Endodermal cell (in vitro differentiated cells): ENCODE measurements around the gene KRT9. TPM values are rescaled to one million over a fixed set of nuclear protein-coding genes. Genes with fewer than 3 reads are reported as not detected.

Source experiments
- DNase-seq: peaks from one replicate; pipeline ENCODE4 v3.0.0-alpha.2; 2017
- H3K27ac ChIP-seq: 2 replicates; pipeline ENCODE4 v1.5.1; 2013; ENCODE audit warnings: mild to moderate bottlenecking, low read depth, low read length, moderate library complexity
- H3K27me3 ChIP-seq: 2 replicates; pipeline ENCODE4 v1.6.1; 2013; ENCODE audit warnings: mild to moderate bottlenecking, low read length, moderate library complexity; ENCODE audit not compliant: insufficient read depth, control insufficient read depth, poor library complexity, severe bottlenecking
- H3K36me3 ChIP-seq: 2 replicates; pipeline ENCODE4 v1.7.0; 2013; ENCODE audit warnings: mild to moderate bottlenecking, low read length, moderate library complexity; ENCODE audit not compliant: control insufficient read depth, insufficient read depth
- H3K4me1 ChIP-seq: one replicate; pipeline ENCODE4 v1.7.0; 2013; ENCODE audit warnings: low read length; ENCODE audit not compliant: control insufficient read depth, insufficient read depth
- H3K4me3 ChIP-seq: 2 replicates; pipeline ENCODE4 v1.5.1; 2013; ENCODE audit warnings: mild to moderate bottlenecking, low read length, moderate library complexity
- H3K9ac ChIP-seq: 2 replicates; pipeline ENCODE4 v1.6.1; 2013; ENCODE audit warnings: mild to moderate bottlenecking, low read length, moderate library complexity; ENCODE audit not compliant: poor library complexity, severe bottlenecking; ENCODE audit errors: extremely low read depth
- H3K9me3 ChIP-seq: 2 replicates; pipeline ENCODE4 v1.6.1; 2013; ENCODE audit warnings: mild to moderate bottlenecking, low read length, moderate library complexity; ENCODE audit not compliant: control insufficient read depth
- H3K27ac Mint-ChIP-seq: 2 replicates; pipeline ENCODE4 v1.8.0; 2020; ENCODE audit warnings: mixed read lengths
- H3K27me3 Mint-ChIP-seq: 2 replicates; pipeline ENCODE4 v1.8.0; 2021; ENCODE audit warnings: mild to moderate bottlenecking, mixed read lengths; ENCODE audit not compliant: insufficient read depth
- H3K36me3 Mint-ChIP-seq: 2 replicates; pipeline ENCODE4 v1.8.0; 2020; ENCODE audit warnings: low read depth, mixed read lengths
- H3K4me1 Mint-ChIP-seq: 2 replicates; pipeline ENCODE4 v1.8.0; 2020; ENCODE audit warnings: mixed read lengths
- H3K4me3 Mint-ChIP-seq: 2 replicates; pipeline ENCODE4 v1.8.0; 2020; ENCODE audit warnings: mild to moderate bottlenecking, moderate library complexity, mixed read lengths
- H3K9me3 Mint-ChIP-seq: 2 replicates; pipeline ENCODE4 v1.8.0; 2020; ENCODE audit warnings: mild to moderate bottlenecking, mixed read lengths
- CTCF ChIP-seq: fragments of 200-600 bp; sonication (generic); conservative IDR thresholded peaks from 2 replicates; pipeline ENCODE4 v1.5.0; 2021; ENCODE audit warnings: antibody characterized with exemption, mild to moderate bottlenecking
- WGBS, 2 experiments: methylation state at CpG; one replicate each; pipeline versions ENCODE4 v1.1.5 to v1.1.7; 2013; ENCODE audit warnings: missing lambda C conversion rate in 2 of 2, mixed read lengths in 1 of 2; ENCODE audit not compliant: insufficient coverage in 1 of 2, insufficient read length in 1 of 2; 5-methylcytosine and 5-hydroxymethylcytosine counted together
- total RNA-seq, 2 donors: library from RNA; stranded (reverse); fragmentation: NEBNext Ultra II Directional in 1 of 2; extraction: Animal tissue kit (Norgen Biotek cat#: 25700) in 1 of 2; gene quantifications; 2 replicates in 1 of 2; 3 replicates in 1 of 2; pipeline ENCODE4 v1.2.1, GENCODE V29; 2021

The KRT9 gene
- total RNA-seq, 2 donors from 2014 or later: not detected

- 82 to 86% methylated on average over 4 to 8 of the region's 8 CpGs for WGBS, 2 experiments
- peaks cover 14% of the 10 kb centered on the region for H3K4me1 Mint-ChIP-seq
- no peak overlapping the region for H3K27ac Mint-ChIP-seq
- Histone ChIP-seq H3K4me3 (no peak overlapping the region), H3K36me3 (no peaks in the 10 kb centered on the region), H3K4me1 (peaks cover 2% of the 10 kb centered on the region), H3K27ac (no peak overlapping the region), H3K9ac (no peak overlapping the region), H3K27me3 (no peaks in the 10 kb centered on the region), H3K9me3 (peaks cover 8% of the 10 kb centered on the region)
- H3K36me3 Mint-ChIP-seq: no peaks in the 10 kb centered on the region
- no peak for TF ChIP-seq CTCF
- DNase-seq: peak; percentile 63
- H3K4me3 Mint-ChIP-seq: no peak overlapping the region
- H3K9me3 Mint-ChIP-seq: peaks cover 10% of the 10 kb centered on the region
- H3K27me3 Mint-ChIP-seq: peaks cover 9% of the 10 kb centered on the region
Measured at GRCh38 chr17:41549596-41550039, 22.2 kb downstream of the KRT9 start.

- Mint-ChIP-seq H3K4me3 (peak overlapping the region; percentile 33), H3K9me3 (peaks cover 10% of the 10 kb centered on the region), H3K36me3 (no peaks in the 10 kb centered on the region), H3K4me1 (peaks cover 19% of the 10 kb centered on the region), H3K27ac (peak overlapping the region; percentile 87), H3K27me3 (peaks cover 9% of the 10 kb centered on the region)
- no peaks in the 10 kb centered on the region for H3K36me3 ChIP-seq
- TF ChIP-seq CTCF: peak; percentile 89
- peak; percentile 98 for DNase-seq
- H3K27ac ChIP-seq: peak overlapping the region; percentile 74
- peaks cover 8% of the 10 kb centered on the region for H3K9me3 ChIP-seq
- H3K4me3 ChIP-seq: no peak overlapping the region
- no peaks in the 10 kb centered on the region for H3K27me3 ChIP-seq
- H3K4me1 ChIP-seq: peaks cover 6% of the 10 kb centered on the region
- WGBS, 2 experiments: 7% methylated on average over 6 to 25 of the region's 25 CpGs
- H3K9ac ChIP-seq: no peak overlapping the region
Measured at GRCh38 chr17:41548844-41549595, 22.8 kb downstream of the KRT9 start.

- peaks cover 6% of the 10 kb centered on the region for H3K4me1 ChIP-seq
- H3K36me3 ChIP-seq: no peaks in the 10 kb centered on the region
- TF ChIP-seq CTCF: no peak
- peak overlapping the region; percentile 74 for H3K27ac ChIP-seq
- Mint-ChIP-seq H3K27me3 (peaks cover 8% of the 10 kb centered on the region), H3K4me1 (peaks cover 20% of the 10 kb centered on the region), H3K4me3 (peak overlapping the region; percentile 33), H3K27ac (peak overlapping the region; percentile 72), H3K36me3 (no peaks in the 10 kb centered on the region), H3K9me3 (peaks cover 10% of the 10 kb centered on the region)
- peaks cover 8% of the 10 kb centered on the region for H3K9me3 ChIP-seq
- 82 to 85% methylated on average over 6 to 23 of the region's 23 CpGs for WGBS, 2 experiments
- no peak overlapping the region for H3K9ac ChIP-seq
- no peaks in the 10 kb centered on the region for H3K27me3 ChIP-seq
- DNase-seq: peak; percentile 64
- no peak overlapping the region for H3K4me3 ChIP-seq
Measured at GRCh38 chr17:41547921-41548843, 23.7 kb downstream of the KRT9 start.
